ENCODE measurements around the gene SYNGR2.
"Not testable (repeated sequence)": the region's sequence is repeated elsewhere in the genome, so short reads cannot be mapped to it uniquely, and the experiment has no call there.

The SYNGR2 gene

GRCh38 chr17:78133971-78134898 lies 34.1 kb upstream of the SYNGR2 start:
- DNase-seq (ENCODE audit: insufficient read length, low spot score) = no peak
- FAIRE-seq = peak; percentile 96
- TF ChIP-seq POU2F2 (IDR thresholded peaks at IDR 0.05; ENCODE audit: low read depth, low read length) = 0 out of 2 replicates have a peak, but pooled peaks have one; percentile 37
- TF ChIP-seq TAF1 (IDR thresholded peaks at IDR 0.05; ENCODE audit: low read depth, low read length) = no peak
- TF ChIP-seq POLR2A (IDR thresholded peaks at IDR 0.05; ENCODE audit: low read depth, low read length) = peak; percentile 55; the same call in 1 of the 2 replicates
- TF ChIP-seq SPI1 (IDR thresholded peaks at IDR 0.05; ENCODE audit: low read depth, low read length) = no peak
- peak; percentile 57; the same call in 1 of the 2 replicates for TF ChIP-seq POLR2AphosphoS5 (IDR thresholded peaks at IDR 0.05; ENCODE audit: low read depth, low read length)
- no peak for TF ChIP-seq PAX5 (IDR thresholded peaks at IDR 0.05; ENCODE audit: insufficient read depth, low read length, severe bottlenecking)

GRCh38 chr17:78134899-78135385 lies 33.4 kb upstream of the SYNGR2 start:
- no peak for FAIRE-seq
- no peak for TF ChIP-seq POLR2A (IDR thresholded peaks at IDR 0.05; ENCODE audit: low read depth, low read length)
- DNase-seq (ENCODE audit: insufficient read length, low spot score) = no peak

- DNase-seq (ENCODE audit: insufficient read length, low spot score) (no peak), FAIRE-seq (no peak)
- TF ChIP-seq TAF1 (IDR thresholded peaks at IDR 0.05; ENCODE audit: low read depth, low read length) (no peak), POLR2AphosphoS5 (IDR thresholded peaks at IDR 0.05; ENCODE audit: low read depth, low read length) (no peak), PAX5 (IDR thresholded peaks at IDR 0.05; ENCODE audit: insufficient read depth, low read length, severe bottlenecking) (no peak), POLR2A (IDR thresholded peaks at IDR 0.05; ENCODE audit: low read depth, low read length) (no peak), SPI1 (IDR thresholded peaks at IDR 0.05; ENCODE audit: low read depth, low read length) (no peak), POU2F2 (IDR thresholded peaks at IDR 0.05; ENCODE audit: low read depth, low read length) (no peak)
Measured at GRCh38 chr17:78135858-78136500, 32.4 kb upstream of the SYNGR2 start.

GRCh38 chr17:78137392-78138203 lies 30.8 kb upstream of the SYNGR2 start:
- FAIRE-seq = peak; percentile 52
- DNase-seq (ENCODE audit: insufficient read length, low spot score) = no peak
- TF ChIP-seq POU2F2 (IDR thresholded peaks at IDR 0.05; ENCODE audit: low read depth, low read length) (no peak), POLR2A (IDR thresholded peaks at IDR 0.05; ENCODE audit: low read depth, low read length) (no peak), POLR2AphosphoS5 (IDR thresholded peaks at IDR 0.05; ENCODE audit: low read depth, low read length) (no peak; the same call in 1 of the 2 replicates), SPI1 (IDR thresholded peaks at IDR 0.05; ENCODE audit: low read depth, low read length) (no peak), TAF1 (IDR thresholded peaks at IDR 0.05; ENCODE audit: low read depth, low read length) (no peak), PAX5 (IDR thresholded peaks at IDR 0.05; ENCODE audit: insufficient read depth, low read length, severe bottlenecking) (no peak)

GRCh38 chr17:78138204-78139060 lies 29.9 kb upstream of the SYNGR2 start:
- no peak for TF ChIP-seq PAX5 (IDR thresholded peaks at IDR 0.05; ENCODE audit: insufficient read depth, low read length, severe bottlenecking)
- TF ChIP-seq POLR2AphosphoS5 (IDR thresholded peaks at IDR 0.05; ENCODE audit: low read depth, low read length) = no peak
- no peak for TF ChIP-seq POU2F2 (IDR thresholded peaks at IDR 0.05; ENCODE audit: low read depth, low read length)
- no peak for FAIRE-seq
- no peak for DNase-seq (ENCODE audit: insufficient read length, low spot score)

- FAIRE-seq; DNase-seq (ENCODE audit: insufficient read length, low spot score): not testable (repeated sequence)
Measured at GRCh38 chr17:78139861-78140168, 28.6 kb upstream of the SYNGR2 start.

- DNase-seq (ENCODE audit: insufficient read length, low spot score) (peak; percentile 88), FAIRE-seq (peak; percentile 97)
- TF ChIP-seq SPI1 (IDR thresholded peaks at IDR 0.05; ENCODE audit: low read depth, low read length) (0 out of 2 replicates have a peak, but pooled peaks have one; percentile 35), POLR2AphosphoS5 (IDR thresholded peaks at IDR 0.05; ENCODE audit: low read depth, low read length) (peak; percentile 57), POU2F2 (IDR thresholded peaks at IDR 0.05; ENCODE audit: low read depth, low read length) (no peak)
Measured at GRCh38 chr17:78140169-78141051, 28.0 kb upstream of the SYNGR2 start.

- no peak for FAIRE-seq
- DNase-seq (ENCODE audit: insufficient read length, low spot score) = no peak
- TF ChIP-seq TAF1 (IDR thresholded peaks at IDR 0.05; ENCODE audit: low read depth, low read length) (no peak), POU2F2 (IDR thresholded peaks at IDR 0.05; ENCODE audit: low read depth, low read length) (no peak), POLR2A (IDR thresholded peaks at IDR 0.05; ENCODE audit: low read depth, low read length) (no peak), PAX5 (IDR thresholded peaks at IDR 0.05; ENCODE audit: insufficient read depth, low read length, severe bottlenecking) (no peak), POLR2AphosphoS5 (IDR thresholded peaks at IDR 0.05; ENCODE audit: low read depth, low read length) (no peak), SPI1 (IDR thresholded peaks at IDR 0.05; ENCODE audit: low read depth, low read length) (no peak)
Measured at GRCh38 chr17:78141437-78142118, 26.8 kb upstream of the SYNGR2 start.
